Measurements from ENCODE around the gene PCSK6.
"Not testable (repeated sequence)": the region's sequence is repeated elsewhere in the genome, so short reads cannot be mapped to it uniquely, and the experiment has no call there.

Gene PCSK6

GRCh38 chr15:101306341-101307047 is 183.0 kb downstream of the PCSK6 start:
- no peak for DNase-seq

- no peak for DNase-seq
Observed at GRCh38 chr15:101305820-101306255, 183.7 kb downstream of the PCSK6 start.

GRCh38 chr15:101303408-101303807 is 186.1 kb downstream of the PCSK6 start:
- no peak for DNase-seq

- peak; percentile 74 for DNase-seq
Observed at GRCh38 chr15:101296418-101297405, 192.8 kb downstream of the PCSK6 start.

GRCh38 chr15:101295607-101296161 is 193.8 kb downstream of the PCSK6 start:
- peak; percentile 91 for DNase-seq

- DNase-seq: peak; percentile 96
Observed at GRCh38 chr15:101294731-101295606, 194.5 kb downstream of the PCSK6 start, which contains the start of gene SNRPA1. Gene SNRPA1 (minus strand): TSS chr15:101295248. CDS start chr15:101295178, 70 bp downstream.

- DNase-seq: no peak
Observed at GRCh38 chr15:101293122-101293521, 196.4 kb downstream of the PCSK6 start.

GRCh38 chr15:101288905-101289513 is 200.5 kb downstream of the PCSK6 start:
- peak; percentile 51 for DNase-seq

- not testable (repeated sequence) for DNase-seq
Observed at GRCh38 chr15:101287342-101287741, 202.2 kb downstream of the PCSK6 start.

GRCh38 chr15:101286471-101287114 is 202.9 kb downstream of the PCSK6 start:
- DNase-seq: no peak

- no peak for DNase-seq
Observed at GRCh38 chr15:101283931-101284330, 205.6 kb downstream of the PCSK6 start.

- no peak for DNase-seq
Observed at GRCh38 chr15:101280007-101280406, 209.5 kb downstream of the PCSK6 start.

- DNase-seq: no peak
Observed at GRCh38 chr15:101277943-101278564, 211.5 kb downstream of the PCSK6 start.

GRCh38 chr15:101277038-101277822 is 212.3 kb downstream of the PCSK6 start, which contains the start of gene SELENOS:
Gene SELENOS (minus strand): TSS chr15:101277485. CDS start chr15:101277417, 68 bp downstream.
- peak; percentile 92 for DNase-seq

- no peak for DNase-seq
Observed at GRCh38 chr15:101276501-101277037, 212.9 kb downstream of the PCSK6 start.

- no peak for DNase-seq
Observed at GRCh38 chr15:101275018-101275417, 214.5 kb downstream of the PCSK6 start.

- DNase-seq: no peak
Observed at GRCh38 chr15:101273534-101273933, 216.0 kb downstream of the PCSK6 start.

GRCh38 chr15:101272584-101272983 is 216.9 kb downstream of the PCSK6 start:
- no peak for DNase-seq

All from fibroblast of skin of scalp (primary cell).